Anterior cingulate cortex (tissue), 58 donors: Measurements from ENCODE around the gene MMP13.
"Not testable (repeated sequence)": the region's sequence is repeated elsewhere in the genome, so short reads cannot be mapped to it uniquely, and the experiment has no call there.

ENCODE experiments used
- DNase-seq, 58 donors: peaks; one replicate each; lab custom pipeline; 2025; lab: John Stamatoyannopoulos, UW

Gene MMP13

DNA sequence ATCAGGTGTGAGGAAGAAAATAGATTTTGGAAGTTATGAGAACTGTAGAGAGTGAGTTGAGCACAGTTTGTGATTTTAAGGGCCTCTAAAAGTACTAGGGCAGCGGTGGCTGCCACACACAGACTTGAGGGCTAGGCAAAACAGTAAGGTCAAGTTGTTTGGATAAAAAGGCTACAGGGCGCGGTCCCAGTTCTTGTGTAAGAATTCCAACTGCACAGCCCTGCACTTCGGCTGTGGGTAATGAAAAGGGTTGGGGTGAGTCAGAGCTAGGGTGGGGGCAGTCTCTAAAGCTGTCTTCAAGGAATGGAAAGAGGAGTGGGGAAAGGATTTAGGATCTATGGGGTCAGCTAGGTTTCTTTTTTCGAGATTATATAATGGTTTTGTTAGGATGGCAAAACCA is 49.7 kb downstream of the MMP13 start:
- not testable (repeated sequence) for DNase-seq

DNA sequence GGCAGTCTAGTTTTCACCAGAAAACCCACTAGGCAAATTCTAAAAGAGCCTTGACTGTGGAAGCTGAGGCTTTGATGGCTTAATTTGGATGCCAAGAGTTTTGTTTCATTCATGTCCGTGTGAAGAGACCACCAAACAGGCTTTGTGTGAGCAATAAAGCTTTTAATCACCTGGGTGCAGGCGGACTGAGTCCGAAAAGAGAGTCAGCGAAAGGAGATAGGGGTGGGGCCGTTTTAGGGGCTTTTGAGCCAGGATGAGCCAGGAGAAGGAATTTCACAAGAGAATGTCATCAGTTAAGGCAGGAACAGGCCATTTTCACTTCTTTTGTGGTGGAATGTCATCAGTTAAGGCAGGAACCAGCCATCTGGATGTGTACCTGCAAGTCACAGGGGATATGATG is 51.6 kb downstream of the MMP13 start:
- not testable (repeated sequence) for DNase-seq

DNA sequence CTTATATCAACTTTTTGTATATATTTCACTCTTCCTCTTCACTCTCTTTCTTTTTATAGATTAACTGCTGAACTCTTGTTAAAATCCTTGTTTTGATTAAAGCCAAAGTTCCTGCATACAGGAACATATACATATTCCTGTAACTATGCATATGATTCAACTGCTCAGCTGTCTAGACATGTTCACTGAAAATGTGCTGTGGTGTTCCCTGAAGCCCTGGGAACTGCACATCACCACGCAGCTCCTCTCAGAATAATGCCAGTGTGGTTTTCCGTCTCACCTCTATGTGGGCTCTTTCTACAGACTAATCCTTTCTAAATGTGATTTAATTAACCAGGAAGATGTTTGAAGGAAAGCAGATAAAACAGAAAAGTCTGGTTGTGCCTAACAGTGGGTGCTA is 55.2 kb downstream of the MMP13 start:
- no peak for DNase-seq
